Bronchial epithelial cell (primary cell): ENCODE data around the gene C2orf74. TPM values are rescaled to one million over a fixed set of nuclear protein-coding genes. Genes with fewer than 3 reads are reported as not detected.
"Not testable (repeated sequence)": the region's sequence is repeated elsewhere in the genome, so short reads cannot be mapped to it uniquely, and the experiment has no call there.

Experiments used
- DNase-seq: peaks from one replicate; pipeline ENCODE4 v3.0.0-alpha.2; 2010; ENCODE audit warnings: low read depth
- FAIRE-seq: peaks from 2 replicates; lab custom pipeline; 2011; peaks lifted over from hg19 to GRCh38; lab: Jason Lieb, UNC
- H3K27me3 ChIP-seq: 2 replicates; pipeline ENCODE4 v1.5.1; 2011; ENCODE audit warnings: low read length; ENCODE audit not compliant: control insufficient read depth, insufficient read depth
- H3K36me3 ChIP-seq: 2 replicates; pipeline ENCODE4 v1.5.1; 2011; ENCODE audit warnings: low read length; ENCODE audit not compliant: control insufficient read depth, insufficient read depth
- H3K4me3 ChIP-seq: 2 replicates; pipeline ENCODE4 v1.5.1; 2011; ENCODE audit warnings: mild to moderate bottlenecking, low read depth, low read length, control low read depth
- CTCF ChIP-seq: IDR thresholded peaks from 2 replicates; pipeline ENCODE4 v1.5.1; 2011; ENCODE audit warnings: mild to moderate bottlenecking, moderate library complexity, low read length, control low read depth, inconsistent platforms; ENCODE audit not compliant: insufficient read depth, severe bottlenecking
- total RNA-seq: library from RNA; depleted of rRNA; stranded (reverse); fragments of >200 nt; gene quantifications from 2 replicates; pipeline ENCODE4 v1.2.1, GENCODE V29; 2014

The C2orf74 gene
- total RNA-seq: 10.0 and 13.1 TPM in 2 replicates

- no peak within 1 kb of the TSS for H3K4me3 ChIP-seq
- H3K36me3 ChIP-seq: peaks cover 8% of the 10 kb centered on the region
- H3K27me3 ChIP-seq: no peaks in the 10 kb centered on the region
- no peak for TF ChIP-seq CTCF
- DNase-seq (no peak), FAIRE-seq (no peak)
Measured at GRCh38 chr2:61161888-61162287, at the start of gene C2orf74. C2orf74 (plus strand) TSS chr2:61162188; CDS start chr2:61162515, 327 bp downstream.

- H3K4me3 ChIP-seq: no peak overlapping the region
- H3K27me3 ChIP-seq: no peaks in the 10 kb centered on the region
- no peaks in the 10 kb centered on the region for H3K36me3 ChIP-seq
- TF ChIP-seq CTCF: no peak
- DNase-seq: no peak
- FAIRE-seq: no peak
Measured at GRCh38 chr2:61114147-61114546, 47.8 kb upstream of the C2orf74 start.

GRCh38 chr2:61116302-61116701 lies 45.7 kb upstream of the C2orf74 start:
- peaks cover 2% of the 10 kb centered on the region for H3K36me3 ChIP-seq
- H3K4me3 ChIP-seq: no peak overlapping the region
- no peaks in the 10 kb centered on the region for H3K27me3 ChIP-seq
- no peak for TF ChIP-seq CTCF
- no peak for FAIRE-seq
- no peak for DNase-seq

- H3K36me3 ChIP-seq: peaks cover 2% of the 10 kb centered on the region
- no peak overlapping the region for H3K4me3 ChIP-seq
- DNase-seq: no peak
- no peak for TF ChIP-seq CTCF
- no peaks in the 10 kb centered on the region for H3K27me3 ChIP-seq
- FAIRE-seq: no peak
Measured at GRCh38 chr2:61117534-61117933, 44.5 kb upstream of the C2orf74 start.

GRCh38 chr2:61125123-61125710 lies 36.8 kb upstream of the C2orf74 start:
- no peak for TF ChIP-seq CTCF
- no peaks in the 10 kb centered on the region for H3K36me3 ChIP-seq
- no peak for FAIRE-seq

GRCh38 chr2:61125798-61126197 lies 36.2 kb upstream of the C2orf74 start:
- Histone ChIP-seq H3K4me3 (no peak overlapping the region), H3K36me3 (no peaks in the 10 kb centered on the region), H3K27me3 (no peaks in the 10 kb centered on the region)
- no peak for DNase-seq
- FAIRE-seq: no peak
- TF ChIP-seq CTCF: no peak

More at GRCh38 chr2:61125123-61125710, 36.8 kb upstream of the C2orf74 start:
- no peaks in the 10 kb centered on the region for H3K27me3 ChIP-seq
- no peak for DNase-seq
- no peak overlapping the region for H3K4me3 ChIP-seq

- H3K27me3 ChIP-seq, DNase-seq, H3K4me3 ChIP-seq, H3K36me3 ChIP-seq, FAIRE-seq: not testable (repeated sequence)
Measured at GRCh38 chr2:61128122-61128521, 33.9 kb upstream of the C2orf74 start.
